GM21367 (cell line): Measurements from ENCODE around the gene ASXL1.
"Not testable (repeated sequence)": the region's sequence is repeated elsewhere in the genome, so short reads cannot be mapped to it uniquely, and the experiment has no call there.

ENCODE experiments used
- ATAC-seq: cut with Tn5 transposase; IDR thresholded peaks from one replicate; pipeline ENCODE4 v1.9.1; 2021; ENCODE audit not compliant: unreplicated experiment

ASXL1 gene

GRCh38 chr20:32400476-32400875 is 42.3 kb downstream of the ASXL1 start:
- ATAC-seq = no peak

GRCh38 chr20:32404017-32404416 is 45.9 kb downstream of the ASXL1 start:
- ATAC-seq = no peak

- no peak for ATAC-seq
Measured at GRCh38 chr20:32406701-32407100, 48.6 kb downstream of the ASXL1 start.

GRCh38 chr20:32407131-32407750 is 49.1 kb downstream of the ASXL1 start:
- ATAC-seq = not testable (repeated sequence)

- ATAC-seq = no peak
Measured at GRCh38 chr20:32411955-32412706, 54.0 kb downstream of the ASXL1 start.

- ATAC-seq = no peak
Measured at GRCh38 chr20:32415494-32415893, 57.4 kb downstream of the ASXL1 start.

GRCh38 chr20:32416206-32416605 is 58.1 kb downstream of the ASXL1 start:
- no peak for ATAC-seq

GRCh38 chr20:32418376-32418775 is 60.2 kb downstream of the ASXL1 start:
- no peak for ATAC-seq

GRCh38 chr20:32421290-32421689 is 63.2 kb downstream of the ASXL1 start:
- no peak for ATAC-seq

- ATAC-seq = no peak
Measured at GRCh38 chr20:32427996-32428395, 69.9 kb downstream of the ASXL1 start.

GRCh38 chr20:32429343-32429742 is 71.2 kb downstream of the ASXL1 start:
- ATAC-seq = no peak

GRCh38 chr20:32429745-32430360 is 71.7 kb downstream of the ASXL1 start:
- ATAC-seq = no peak

- ATAC-seq = no peak
Measured at GRCh38 chr20:32431457-32431856, 73.3 kb downstream of the ASXL1 start.

GRCh38 chr20:32432277-32432676 is 74.1 kb downstream of the ASXL1 start:
- ATAC-seq = no peak

GRCh38 chr20:32433311-32434021 is 75.3 kb downstream of the ASXL1 start:
- no peak for ATAC-seq

- ATAC-seq = no peak
Measured at GRCh38 chr20:32434434-32434833, 76.3 kb downstream of the ASXL1 start.

- no peak for ATAC-seq
Measured at GRCh38 chr20:32435449-32436107, 77.4 kb downstream of the ASXL1 start.

- ATAC-seq = no peak
Measured at GRCh38 chr20:32436142-32436861, 78.2 kb downstream of the ASXL1 start.

- no peak for ATAC-seq
Measured at GRCh38 chr20:32436968-32437367, 78.8 kb downstream of the ASXL1 start.

GRCh38 chr20:32437391-32438074 is 79.4 kb downstream of the ASXL1 start:
- ATAC-seq = no peak
